GM21619 (cell line): ENCODE data around the gene ASS1.
"Not testable (repeated sequence)": the region's sequence is repeated elsewhere in the genome, so short reads cannot be mapped to it uniquely, and the experiment has no call there.

Source experiments
- ATAC-seq: cut with Tn5 transposase; IDR thresholded peaks from one replicate; pipeline ENCODE4 v1.9.1; 2021; ENCODE audit not compliant: unreplicated experiment

ASS1 gene

DNA sequence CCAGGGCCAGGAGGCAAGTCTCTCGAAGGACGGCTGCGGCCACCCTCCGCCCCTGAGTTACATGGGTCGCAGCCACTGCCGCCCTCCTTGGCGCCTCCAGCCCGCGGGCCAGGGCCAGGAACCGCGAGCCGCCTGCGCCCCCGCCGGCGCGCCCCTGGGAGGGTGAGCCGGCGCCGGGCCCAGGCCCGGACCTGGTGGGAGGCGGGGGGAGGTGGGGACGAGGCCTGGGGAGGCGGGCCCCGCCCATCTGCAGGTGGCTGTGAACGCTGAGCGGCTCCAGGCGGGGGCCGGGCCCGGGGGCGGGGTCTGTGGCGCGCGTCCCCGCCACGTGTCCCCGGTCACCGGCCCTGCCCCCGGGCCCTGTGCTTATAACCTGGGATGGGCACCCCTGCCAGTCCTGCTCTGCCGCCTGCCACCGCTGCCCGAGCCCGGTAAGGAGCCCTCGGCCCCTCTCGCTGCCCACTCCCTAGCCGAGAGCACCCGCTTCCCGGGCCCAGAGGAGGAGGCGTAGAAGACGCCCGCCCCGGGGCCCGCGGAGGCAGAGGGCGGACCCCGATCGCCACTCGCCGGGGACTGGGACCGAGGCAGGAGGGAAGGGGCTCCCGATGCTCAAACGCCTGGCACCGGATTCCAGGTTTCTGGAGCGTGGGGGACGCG is at the start of gene ASS1:
ASS1 (plus strand) TSS at position 397 of the 657 bp plus-strand sequence. CDS start 7,268 bp downstream, outside the sequence.
- ATAC-seq: no peak

- no peak for ATAC-seq
These were observed 48.8 kb upstream of the ASS1 start for GRCh38 chr9:130395810-130396435.

DNA sequence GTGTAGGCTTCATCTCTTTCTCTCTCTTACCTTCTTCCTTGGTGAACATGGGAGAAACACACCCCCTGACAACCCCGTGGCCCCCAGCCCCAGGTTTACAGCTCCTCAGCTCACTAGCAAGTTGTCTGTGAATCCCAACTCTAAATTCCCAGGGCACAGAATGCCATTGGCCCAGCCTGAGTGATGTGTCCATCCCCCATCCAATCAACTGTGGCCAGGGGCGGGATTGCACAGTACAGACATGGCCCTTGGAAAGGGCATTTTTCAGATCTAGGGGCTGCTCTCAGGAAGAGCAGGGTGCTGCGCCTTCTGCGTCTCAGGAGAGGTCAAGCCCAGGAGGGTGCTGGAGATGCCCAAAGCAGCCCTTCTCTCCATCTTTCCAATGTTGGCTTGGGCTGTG is 48.2 kb upstream of the ASS1 start:
- ATAC-seq: no peak

GRCh38 chr9:130398487-130399240 is 46.1 kb upstream of the ASS1 start:
- no peak for ATAC-seq

GRCh38 chr9:130399768-130400167 is 45.0 kb upstream of the ASS1 start:
- ATAC-seq: no peak

GRCh38 chr9:130400870-130401269 is 43.9 kb upstream of the ASS1 start:
- no peak for ATAC-seq

DNA sequence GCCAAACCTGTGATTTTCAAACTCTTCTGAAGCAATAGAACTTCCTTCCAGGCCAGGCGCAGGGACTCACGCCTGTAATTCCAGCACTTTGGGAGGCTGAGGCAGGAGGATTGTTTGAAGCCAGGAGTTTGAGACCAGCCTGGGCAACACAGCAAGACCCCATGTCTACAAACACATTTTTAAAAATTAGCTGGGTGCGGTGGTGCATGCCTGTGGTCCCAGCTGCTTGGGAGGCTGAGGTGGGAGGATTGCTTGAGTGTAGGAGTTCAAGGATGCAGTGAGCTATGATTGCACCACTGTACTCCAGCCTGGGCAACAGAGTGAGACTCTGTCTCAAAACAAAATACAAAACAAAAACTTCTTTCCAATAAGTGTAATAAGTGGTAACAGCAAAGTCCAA is 43.0 kb upstream of the ASS1 start:
- ATAC-seq: not testable (repeated sequence)

GRCh38 chr9:130402243-130402642 is 42.5 kb upstream of the ASS1 start:
- no peak for ATAC-seq

GRCh38 chr9:130402645-130403440 is 41.9 kb upstream of the ASS1 start:
- no peak for ATAC-seq

DNA sequence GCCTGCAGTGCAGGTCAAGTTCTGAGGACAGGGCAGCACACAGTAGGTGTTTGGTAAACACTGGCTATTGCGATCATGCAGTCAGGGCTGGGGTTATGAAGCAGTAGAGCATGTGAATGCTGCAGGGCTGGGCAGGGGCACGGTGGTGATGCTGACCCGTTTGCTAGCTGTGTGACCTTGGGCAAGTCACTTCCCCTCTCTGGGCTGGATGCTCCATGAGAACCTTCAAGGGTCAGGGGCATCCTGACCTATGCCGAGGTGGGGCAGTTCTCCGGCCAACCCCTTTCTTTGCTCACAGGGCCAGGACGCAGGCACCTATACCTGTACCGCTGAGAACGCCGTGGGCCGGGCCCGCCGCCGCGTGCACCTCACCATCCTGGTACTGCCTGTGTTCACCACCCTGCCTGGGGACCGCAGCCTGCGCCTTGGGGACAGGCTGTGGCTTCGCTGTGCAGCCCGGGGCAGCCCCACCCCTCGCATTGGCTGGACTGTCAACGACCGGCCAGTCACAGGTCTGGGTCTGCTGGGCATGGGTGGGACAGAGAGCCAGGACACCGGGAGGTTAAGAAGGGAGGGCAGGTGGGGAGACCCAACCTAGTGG is 39.0 kb upstream of the ASS1 start:
- no peak for ATAC-seq

GRCh38 chr9:130406278-130406895 is 38.4 kb upstream of the ASS1 start:
- ATAC-seq: no peak

- no peak for ATAC-seq
These were observed 36.7 kb upstream of the ASS1 start for GRCh38 chr9:130407916-130408663.

- ATAC-seq: no peak
These were observed 36.1 kb upstream of the ASS1 start for GRCh38 chr9:130408669-130409068.

GRCh38 chr9:130409246-130409645 is 35.5 kb upstream of the ASS1 start:
- ATAC-seq: no peak

DNA sequence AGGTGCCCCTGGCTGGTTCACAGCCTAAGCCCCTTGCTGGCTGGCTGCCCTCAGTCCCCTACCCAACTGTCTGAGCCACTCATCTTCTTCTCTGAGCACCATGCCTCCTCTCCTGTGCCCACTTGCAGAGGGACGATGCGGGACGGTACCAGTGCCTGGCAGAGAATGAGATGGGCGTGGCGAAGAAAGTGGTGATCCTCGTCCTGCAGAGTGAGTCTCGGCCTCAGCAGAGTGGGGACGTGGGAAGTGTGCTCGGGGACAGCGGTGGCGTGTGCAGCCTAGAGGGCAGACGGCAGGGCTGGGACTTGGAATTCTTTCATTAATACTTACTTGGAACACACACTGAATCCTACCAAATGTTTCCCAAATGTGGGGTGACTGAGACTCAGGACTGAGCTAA is 34.3 kb upstream of the ASS1 start:
- no peak for ATAC-seq

DNA sequence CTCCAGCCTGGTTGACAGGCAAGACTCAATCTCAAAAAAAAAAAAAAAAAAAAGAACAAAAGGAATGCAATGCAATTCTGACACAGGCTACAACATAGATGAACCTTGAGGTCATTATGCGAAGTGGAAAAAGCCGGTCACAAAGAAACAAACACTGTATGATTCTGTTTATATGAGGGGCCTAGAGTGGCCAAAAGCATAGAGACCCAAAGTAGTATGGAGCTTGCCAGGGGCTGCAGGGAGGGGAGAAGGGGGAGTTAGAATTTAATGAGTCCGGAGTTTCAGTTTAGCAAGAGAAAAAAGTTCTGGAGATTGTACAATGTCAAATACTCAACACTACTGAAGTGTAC is 33.2 kb upstream of the ASS1 start:
- no peak for ATAC-seq

GRCh38 chr9:130414081-130414731 is 30.6 kb upstream of the ASS1 start:
- ATAC-seq: no peak

DNA sequence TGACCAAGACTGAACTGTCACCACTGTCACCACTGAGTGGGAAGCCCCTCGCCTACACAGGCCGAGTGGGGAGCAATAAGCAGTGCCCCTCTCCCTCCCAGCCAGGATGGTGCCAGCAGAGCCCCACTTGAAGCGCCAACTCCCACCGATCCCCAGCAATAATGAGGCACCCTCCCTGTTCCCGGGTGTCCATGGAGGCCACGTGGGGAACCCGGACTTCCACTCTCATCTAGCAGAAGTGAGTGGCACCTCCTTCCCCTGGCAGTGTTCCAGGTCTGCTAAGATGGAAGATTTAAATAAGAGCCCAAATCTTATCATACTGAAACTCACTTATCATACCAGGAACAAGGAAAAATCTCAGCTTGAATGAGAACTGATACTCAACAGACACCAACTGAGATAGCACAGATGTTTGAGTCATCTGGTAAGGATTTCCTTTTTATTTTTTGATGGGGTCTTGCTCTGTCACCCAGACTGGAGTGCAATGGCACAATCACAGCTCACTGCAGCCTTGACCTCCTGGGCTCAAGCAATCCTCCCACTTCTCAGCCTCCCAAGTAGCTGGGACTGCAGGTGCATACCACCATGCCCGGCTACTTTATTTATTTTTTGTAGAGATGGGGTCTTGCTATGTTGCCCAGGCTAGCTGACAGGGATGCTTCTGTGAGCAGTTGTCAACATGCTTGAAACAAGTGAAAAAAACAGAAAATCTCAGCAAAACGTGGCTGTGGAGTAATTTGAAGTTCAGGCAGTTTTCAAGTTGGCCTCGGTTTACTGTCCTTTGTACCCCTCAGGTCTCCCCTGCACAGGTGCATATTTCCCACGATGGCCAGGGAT is 29.6 kb upstream of the ASS1 start:
- ATAC-seq: no peak

GRCh38 chr9:130417602-130418001 is 27.2 kb upstream of the ASS1 start:
- ATAC-seq: no peak
